RPMI8226 (cell line): ENCODE results near the gene USP7.
A peak's percentile ranks its signal among the peaks of the same experiment; 100 is the strongest.
"Not testable (repeated sequence)": the region's sequence is repeated elsewhere in the genome, so short reads cannot be mapped to it uniquely, and the experiment has no call there.

Experiments
- DNase-seq: peaks from one replicate; pipeline ENCODE4 v3.0.0-alpha.2; 2015

Gene USP7

GRCh38 chr16:8874388-8874787 lies 89.3 kb downstream of the USP7 start:
- no peak for DNase-seq

- DNase-seq, result not testable (repeated sequence)
These were observed 89.9 kb downstream of the USP7 start for GRCh38 chr16:8873866-8874195.

- DNase-seq, result peak; percentile 38
These were observed 90.5 kb downstream of the USP7 start for GRCh38 chr16:8872967-8873865.

- DNase-seq, result no peak
These were observed 91.6 kb downstream of the USP7 start for GRCh38 chr16:8872071-8872470.

GRCh38 chr16:8869988-8870241 lies 93.8 kb downstream of the USP7 start:
- DNase-seq, result not testable (repeated sequence)

GRCh38 chr16:8869212-8869987 lies 94.3 kb downstream of the USP7 start:
- peak; percentile 36 for DNase-seq

- DNase-seq, result peak; percentile 97
These were observed 95.1 kb downstream of the USP7 start, which contains the start of gene CARHSP1 for GRCh38 chr16:8868416-8869211. Gene CARHSP1, minus strand, starts transcription at chr16:8869006. Its CDS starts 9,678 bp downstream, at chr16:8859328.

- DNase-seq, result no peak
These were observed 95.7 kb downstream of the USP7 start for GRCh38 chr16:8867932-8868415.

GRCh38 chr16:8867216-8867931 lies 96.3 kb downstream of the USP7 start:
- DNase-seq, result peak; percentile 60

GRCh38 chr16:8866884-8867215 lies 96.9 kb downstream of the USP7 start:
- no peak for DNase-seq

GRCh38 chr16:8866118-8866883 lies 97.4 kb downstream of the USP7 start:
- DNase-seq, result no peak

- no peak for DNase-seq
These were observed 98.4 kb downstream of the USP7 start for GRCh38 chr16:8865145-8865882.

GRCh38 chr16:8864480-8865110 lies 99.1 kb downstream of the USP7 start:
- DNase-seq, result no peak

- DNase-seq, result peak; percentile 26
These were observed 99.9 kb downstream of the USP7 start for GRCh38 chr16:8863594-8864424.

- DNase-seq, result no peak
These were observed 101.2 kb downstream of the USP7 start for GRCh38 chr16:8862309-8863130.

- no peak for DNase-seq
These were observed 102.0 kb downstream of the USP7 start for GRCh38 chr16:8861563-8862308.

- DNase-seq, result no peak
These were observed 103.5 kb downstream of the USP7 start for GRCh38 chr16:8859913-8860881.
